Neural progenitor cell (in vitro differentiated cells): Measurements from ENCODE around the gene SESTD1. TPM values are rescaled to one million over a fixed set of nuclear protein-coding genes. Genes with fewer than 3 reads are reported as not detected.

Source experiments
- DNase-seq: peaks from one replicate; pipeline ENCODE4 v3.0.0-alpha.2; 2016; ENCODE audit warnings: low spot score
- H2AFZ ChIP-seq: fragments of 200-600 bp; sonication (generic); replicated peaks from 2 replicates; pipeline ENCODE4 v1.6.1; 2016; ENCODE audit warnings: antibody characterized with exemption
- H3F3A ChIP-seq: fragments of 200-600 bp; sonication (generic); 2 replicates; pipeline ENCODE4 v1.6.1; 2016; ENCODE audit warnings: antibody characterized with exemption, low read depth
- H3K27ac ChIP-seq: fragments of 200-600 bp; sonication (generic); 2 replicates; pipeline ENCODE4 v1.5.1; 2016; ENCODE audit warnings: mild to moderate bottlenecking
- H3K27me3 ChIP-seq: fragments of 200-600 bp; sonication (generic); 2 replicates; pipeline ENCODE4 v1.6.1; 2016; ENCODE audit warnings: mild to moderate bottlenecking, moderate library complexity
- H3K36me3 ChIP-seq: fragments of 200-600 bp; sonication (generic); 2 replicates; pipeline ENCODE4 v1.5.1; 2016
- H3K4me1 ChIP-seq: fragments of 200-600 bp; sonication (generic); 2 replicates; pipeline ENCODE4 v1.6.1; 2016; ENCODE audit warnings: mixed run types
- H3K4me2 ChIP-seq: fragments of 200-600 bp; sonication (generic); 2 replicates; pipeline ENCODE4 v1.6.1; 2016
- H3K4me3 ChIP-seq: fragments of 200-600 bp; sonication (generic); 2 replicates; pipeline ENCODE4 v1.5.1; 2016
- H3K79me2 ChIP-seq: fragments of 200-600 bp; sonication (generic); 2 replicates; pipeline ENCODE4 v1.6.1; 2016; ENCODE audit warnings: low read depth
- H3K9ac ChIP-seq: fragments of 200-600 bp; sonication (generic); 2 replicates; pipeline ENCODE4 v1.6.1; 2016
- H3K9me3 ChIP-seq: fragments of 200-600 bp; sonication (generic); 2 replicates; pipeline ENCODE4 v1.5.1; 2016; ENCODE audit warnings: low read depth
- H4K20me1 ChIP-seq: fragments of 200-600 bp; sonication (generic); 2 replicates; pipeline ENCODE4 v1.6.1; 2016; ENCODE audit warnings: low read depth
- H3K27ac Mint-ChIP-seq: 3 replicates; pipeline ENCODE4 v1.8.0; 2021; ENCODE audit warnings: mixed read lengths
- H3K27me3 Mint-ChIP-seq: 2 replicates; pipeline ENCODE4 v1.8.0; 2022; ENCODE audit warnings: low read depth, mild to moderate bottlenecking, inconsistent platforms, moderate library complexity, mixed read lengths; ENCODE audit not compliant: insufficient read depth
- H3K36me3 Mint-ChIP-seq: 3 replicates; pipeline ENCODE4 v1.8.0; 2021; ENCODE audit warnings: mixed read lengths
- H3K4me1 Mint-ChIP-seq: 3 replicates; pipeline ENCODE4 v1.8.0; 2021; ENCODE audit warnings: mixed read lengths
- H3K4me3 Mint-ChIP-seq: 3 replicates; pipeline ENCODE4 v1.8.0; 2021; ENCODE audit warnings: mild to moderate bottlenecking, moderate library complexity, mixed read lengths
- H3K9me3 Mint-ChIP-seq: 3 replicates; pipeline ENCODE4 v1.8.0; 2020; ENCODE audit warnings: mixed read lengths
- CTCF ChIP-seq: fragments of 200-600 bp; sonication (generic); IDR thresholded peaks from 2 replicates; pipeline ENCODE4 v1.5.1; 2017; ENCODE audit warnings: antibody characterized with exemption, mild to moderate bottlenecking
- EZH2 ChIP-seq: fragments of 200-600 bp; sonication (generic); IDR thresholded peaks from 2 replicates; pipeline ENCODE4 v1.6.1; 2017; ENCODE audit warnings: antibody characterized with exemption, mild to moderate bottlenecking, moderate library complexity
- EZH2phosphoT487 ChIP-seq: fragments of 200-600 bp; sonication (generic); IDR thresholded peaks from 2 replicates; pipeline ENCODE4 v1.6.1; 2017; ENCODE audit warnings: antibody characterized with exemption
- total RNA-seq: library from RNA; depleted of rRNA; stranded (reverse); fragments of >200 nt; gene quantifications from 2 replicates; pipeline ENCODE4 v1.2.3, GENCODE V29; 2015; ENCODE audit warnings: low replicate concordance

SESTD1 gene
- total RNA-seq, 1 donor from 2014 or later, result 43.1 TPM

GRCh38 chr2:179240481-179241451 lies 23.9 kb downstream of the SESTD1 start:
- Histone ChIP-seq H3K27ac (peak overlapping the region; percentile 15), H3K9ac (no peak overlapping the region), H2AFZ (no peak overlapping the region), H3K4me1 (peaks cover 26% of the 10 kb centered on the region), H3K36me3 (no peaks in the 10 kb centered on the region), H3F3A (peaks cover 9% of the 10 kb centered on the region), H3K4me3 (no peak overlapping the region), H3K27me3 (no peaks in the 10 kb centered on the region), H3K79me2 (peaks cover 99% of the 10 kb centered on the region), H3K9me3 (no peaks in the 10 kb centered on the region), H4K20me1 (peaks cover 33% of the 10 kb centered on the region), H3K4me2 (no peak overlapping the region)
- Mint-ChIP-seq H3K36me3 (peaks cover 31% of the 10 kb centered on the region), H3K27me3 (peaks cover 2% of the 10 kb centered on the region), H3K4me3 (no peak overlapping the region), H3K4me1 (peaks cover 21% of the 10 kb centered on the region), H3K27ac (no peak overlapping the region), H3K9me3 (peaks cover 48% of the 10 kb centered on the region)
- no peak for DNase-seq
- TF ChIP-seq CTCF (peak; percentile 50), EZH2phosphoT487 (no peak)

GRCh38 chr2:179239838-179240237 lies 24.8 kb downstream of the SESTD1 start:
- Mint-ChIP-seq H3K9me3 (peaks cover 46% of the 10 kb centered on the region), H3K27me3 (no peaks in the 10 kb centered on the region), H3K4me1 (peaks cover 24% of the 10 kb centered on the region), H3K4me3 (no peak overlapping the region), H3K27ac (no peak overlapping the region), H3K36me3 (peaks cover 34% of the 10 kb centered on the region)
- Histone ChIP-seq H3K9ac (no peak overlapping the region), H3K79me2 (peaks cover 99% of the 10 kb centered on the region), H3K36me3 (no peaks in the 10 kb centered on the region), H3K27ac (no peak overlapping the region), H3F3A (peaks cover 9% of the 10 kb centered on the region), H3K4me2 (no peak overlapping the region), H3K4me3 (no peak overlapping the region), H4K20me1 (peaks cover 33% of the 10 kb centered on the region), H3K9me3 (no peaks in the 10 kb centered on the region), H2AFZ (no peak overlapping the region), H3K27me3 (no peaks in the 10 kb centered on the region), H3K4me1 (peaks cover 26% of the 10 kb centered on the region)
- TF ChIP-seq EZH2 (no peak), EZH2phosphoT487 (no peak)
- no peak for DNase-seq

GRCh38 chr2:179239195-179239594 lies 25.4 kb downstream of the SESTD1 start:
- H3K4me3 Mint-ChIP-seq, result no peak overlapping the region
- peaks cover 9% of the 10 kb centered on the region for H3F3A ChIP-seq
- H3K79me2 ChIP-seq, result peaks cover 98% of the 10 kb centered on the region
- peaks cover 24% of the 10 kb centered on the region for H3K4me1 Mint-ChIP-seq
- no peaks in the 10 kb centered on the region for H3K27me3 Mint-ChIP-seq
- H3K9me3 ChIP-seq, result no peaks in the 10 kb centered on the region
- H3K27ac ChIP-seq, result no peak overlapping the region
- no peak overlapping the region for H3K27ac Mint-ChIP-seq
- H3K4me2 ChIP-seq, result no peak overlapping the region
- H3K27me3 ChIP-seq, result no peaks in the 10 kb centered on the region
- H3K36me3 Mint-ChIP-seq, result peaks cover 29% of the 10 kb centered on the region
- H3K36me3 ChIP-seq, result no peaks in the 10 kb centered on the region
- peaks cover 33% of the 10 kb centered on the region for H4K20me1 ChIP-seq
- no peak for DNase-seq
- TF ChIP-seq CTCF (no peak), EZH2 (no peak), EZH2phosphoT487 (no peak)
- H3K4me3 ChIP-seq, result no peak overlapping the region
- no peak overlapping the region for H2AFZ ChIP-seq
- peaks cover 39% of the 10 kb centered on the region for H3K9me3 Mint-ChIP-seq
- H3K4me1 ChIP-seq, result peaks cover 26% of the 10 kb centered on the region
- no peak overlapping the region for H3K9ac ChIP-seq

GRCh38 chr2:179238027-179238426 lies 26.6 kb downstream of the SESTD1 start:
- Histone ChIP-seq H3K27ac (no peak overlapping the region), H3K79me2 (peaks cover 97% of the 10 kb centered on the region), H2AFZ (no peak overlapping the region), H3K9ac (no peak overlapping the region), H3F3A (peaks cover 9% of the 10 kb centered on the region), H4K20me1 (peaks cover 33% of the 10 kb centered on the region), H3K9me3 (no peaks in the 10 kb centered on the region), H3K4me1 (peaks cover 26% of the 10 kb centered on the region), H3K36me3 (no peaks in the 10 kb centered on the region), H3K4me2 (no peak overlapping the region), H3K4me3 (no peak overlapping the region), H3K27me3 (no peaks in the 10 kb centered on the region)
- Mint-ChIP-seq H3K27me3 (no peaks in the 10 kb centered on the region), H3K36me3 (peaks cover 34% of the 10 kb centered on the region), H3K4me3 (no peak overlapping the region), H3K4me1 (peaks cover 24% of the 10 kb centered on the region), H3K27ac (no peak overlapping the region), H3K9me3 (peaks cover 33% of the 10 kb centered on the region)
- no peak for DNase-seq
- TF ChIP-seq EZH2 (no peak), EZH2phosphoT487 (no peak), CTCF (no peak)
